Motor neuron (in vitro differentiated cells): Measurements from ENCODE around the gene CDH13. TPM values are rescaled to one million over a fixed set of nuclear protein-coding genes. Genes with fewer than 3 reads are reported as not detected.

Source experiments
- ATAC-seq, 8 experiments: fragments of 200-7000 bp; cut with Tn5 transposase; replicated peaks in 6 of 8; 2 replicates each; pipeline ENCODE4 v1.8.0; 2021; ENCODE audit warnings: mild to moderate bottlenecking in 8 of 8, moderate library complexity in 8 of 8
- H3K27ac ChIP-seq, 2 donors: fragments of 250-450 bp; sonication (Bioruptor Pico); 2 replicates each; pipeline ENCODE4 v1.9.0; 2021; ENCODE audit warnings: antibody characterized with exemption in 2 of 2, mild to moderate bottlenecking in 2 of 2, moderate library complexity in 1 of 2
- H3K4me1 ChIP-seq, 2 donors: fragments of 250-450 bp; sonication (Bioruptor Pico); replicated peaks in 1 of 2; 2 replicates each; pipeline ENCODE4 v1.6.1; 2021; ENCODE audit warnings: antibody characterized with exemption in 2 of 2, mild to moderate bottlenecking in 2 of 2, moderate library complexity in 1 of 2
- H3K4me3 ChIP-seq, 5 donors: fragments of 250-450 bp; sonication (Bioruptor Pico); 2 replicates each; pipeline ENCODE4 v1.9.0; 2021; ENCODE audit warnings: antibody characterized with exemption in 5 of 5, mild to moderate bottlenecking in 5 of 5, moderate library complexity in 4 of 5
- WGBS, 10 experiments: fragments of 450-650 bp; shearing (Covaris generic); methylation state at CpG; one replicate each; pipeline ENCODE4 v1.0.0; 2022; 5-methylcytosine and 5-hydroxymethylcytosine counted together
- in situ Hi-C, 9 experiments: fragments of 400-800 bp; cut with MboI; loops; one replicate each; pipeline ENCODE4 v1.15.0; 2021; ENCODE audit warnings: low sequenced_read_pairs in 9 of 9, low pct_unique_long_range_greater_than_20kb in 2 of 9; ENCODE audit not compliant: unreplicated experiment in 9 of 9
- total RNA-seq, 8 experiments: library from RNA; unstranded; fragments of 300-600 nt; gene quantifications; 2 replicates each; pipeline versions ENCODE4 v1.2.3 to v1.2.4, GENCODE V29; 2022

The CDH13 gene
- total RNA-seq, 8 experiments from 2014 or later: 0.42 to 10.3 (median 3.4) TPM

- in situ Hi-C loops: no loop called here
- WGBS, 10 experiments: 23 to 71% (median 61%) methylated on average over 2 to 6 of the region's 6 CpGs; no CpG with 5 or more reads in 2 of the 10 experiments
- no peak overlapping the region for H3K4me3 ChIP-seq
- peaks cover 10 to 17% of the 10 kb centered on the region in 2 donors for H3K4me1 ChIP-seq
- H3K27ac ChIP-seq: no peak overlapping the region
- ATAC-seq: peak in 3 of 8 experiments; percentile 54 to 89 (median 80)
Measured at GRCh38 chr16:83393196-83393981, 766.6 kb downstream of the CDH13 start.

GRCh38 chr16:83397601-83398291 is 771.0 kb downstream of the CDH13 start:
- in situ Hi-C loops: no loop called here
- H3K4me1 ChIP-seq: peaks cover 23 to 41% of the 10 kb centered on the region in 2 donors
- 54 to 100% (median 69%) methylated on average over 1 to 4 of the region's 4 CpGs; no CpG with 5 or more reads in 2 of the 10 experiments for WGBS, 10 experiments
- no peak overlapping the region for H3K4me3 ChIP-seq
- H3K27ac ChIP-seq: no peak overlapping the region
- peak in 5 of 8 experiments; percentile 56 to 80 (median 61) for ATAC-seq

GRCh38 chr16:83400234-83400633 is 773.5 kb downstream of the CDH13 start:
- no peak for ATAC-seq
- Histone ChIP-seq H3K4me3 (no peak overlapping the region), H3K27ac (no peak overlapping the region), H3K4me1 (peaks cover 26 to 61% of the 10 kb centered on the region in 2 donors)
- in situ Hi-C loops: no loop called here
- 0 to 100% (median 81%) methylated on average over 1 to 4 of the region's 4 CpGs; no CpG with 5 or more reads in 1 of the 10 experiments for WGBS, 10 experiments

GRCh38 chr16:83402160-83402814 is 775.5 kb downstream of the CDH13 start:
- WGBS, 10 experiments: 10 to 100% (median 93%) methylated on average over 1 to 6 of the region's 6 CpGs; no CpG with 5 or more reads in 1 of the 10 experiments
- no peak overlapping the region for H3K27ac ChIP-seq
- no peak for ATAC-seq
- H3K4me1 ChIP-seq: peaks cover 26 to 63% of the 10 kb centered on the region in 2 donors
- in situ Hi-C loops: no loop called here
- no peak overlapping the region for H3K4me3 ChIP-seq

GRCh38 chr16:83402967-83403366 is 776.2 kb downstream of the CDH13 start:
- in situ Hi-C loops: no loop called here
- no peak overlapping the region for H3K4me3 ChIP-seq
- peaks cover 24 to 63% of the 10 kb centered on the region in 2 donors for H3K4me1 ChIP-seq
- WGBS, 10 experiments: 0 to 50% (median 22%) methylated on average over 1 to 4 of the region's 4 CpGs; no CpG with 5 or more reads in 2 of the 10 experiments
- H3K27ac ChIP-seq: peak overlapping the region; percentile 19 to 30
- peak in 5 of 8 experiments; percentile 94 to 95 (median 94) for ATAC-seq

- in situ Hi-C loops: no loop called here
- 5 to 94% (median 60%) methylated on average over 1 to 2 of the region's 2 CpGs; no CpG with 5 or more reads in 1 of the 10 experiments for WGBS, 10 experiments
- ATAC-seq: no peak
- H3K4me3 ChIP-seq: no peak overlapping the region
- peaks cover 17 to 62% of the 10 kb centered on the region in 2 donors for H3K4me1 ChIP-seq
- H3K27ac ChIP-seq: no peak overlapping the region
Measured at GRCh38 chr16:83403761-83404160, 777.0 kb downstream of the CDH13 start.

- no peak overlapping the region for H3K27ac ChIP-seq
- in situ Hi-C loops: no loop called here
- H3K4me3 ChIP-seq: no peak overlapping the region
- no peak for ATAC-seq
- peaks cover 14 to 57% of the 10 kb centered on the region in 2 donors for H3K4me1 ChIP-seq
- 17 to 89% (median 78%) methylated on average over 1 to 3 of the region's 3 CpGs; no CpG with 5 or more reads in 4 of the 10 experiments for WGBS, 10 experiments
Measured at GRCh38 chr16:83404261-83404660, 777.5 kb downstream of the CDH13 start.

GRCh38 chr16:83407928-83408327 is 781.2 kb downstream of the CDH13 start:
- peak in 5 of 8 experiments; percentile 7 to 65 (median 52) for ATAC-seq
- H3K27ac ChIP-seq: no peak overlapping the region
- peaks cover 5 to 46% of the 10 kb centered on the region in 2 donors for H3K4me1 ChIP-seq
- in situ Hi-C loops: no loop called here
- WGBS, 10 experiments: 40 to 83% (median 71%) methylated on average over 1 to 3 of the region's 5 CpGs; no CpG with 5 or more reads in 2 of the 10 experiments
- H3K4me3 ChIP-seq: no peak overlapping the region

- no peak for ATAC-seq
- H3K4me3 ChIP-seq: no peak overlapping the region
- H3K27ac ChIP-seq: no peak overlapping the region
- WGBS, 10 experiments: 56 to 90% (median 85%) methylated on average over 1 to 3 of the region's 3 CpGs; no CpG with 5 or more reads in 6 of the 10 experiments
- in situ Hi-C loops: no loop called here
- peaks cover 0 to 37% of the 10 kb centered on the region in 2 donors for H3K4me1 ChIP-seq
Measured at GRCh38 chr16:83409347-83409746, 782.6 kb downstream of the CDH13 start.

GRCh38 chr16:83418565-83418964 is 791.8 kb downstream of the CDH13 start:
- Histone ChIP-seq H3K4me1 (peaks cover 8 to 17% of the 10 kb centered on the region in 2 donors), H3K4me3 (no peak overlapping the region), H3K27ac (no peak overlapping the region)
- WGBS, 10 experiments: 20 to 100% (median 44%) methylated on average over 1 of the region's 1 CpG; no CpG with 5 or more reads in 3 of the 10 experiments
- in situ Hi-C loops: no loop called here
- ATAC-seq: no peak

GRCh38 chr16:83420206-83420760 is 793.5 kb downstream of the CDH13 start:
- ATAC-seq: peak in 1 of 8 experiments; percentile 24
- H3K4me1 ChIP-seq: peaks cover 8 to 13% of the 10 kb centered on the region in 2 donors
- in situ Hi-C loops: no loop called here
- H3K4me3 ChIP-seq: no peak overlapping the region
- 54 to 100% (median 77%) methylated on average over 1 to 9 of the region's 9 CpGs for WGBS, 10 experiments
- no peak overlapping the region for H3K27ac ChIP-seq

GRCh38 chr16:83433201-83433600 is 806.4 kb downstream of the CDH13 start:
- in situ Hi-C loops: no loop called here
- WGBS, 10 experiments: 14 to 100% (median 67%) methylated on average over 1 to 3 of the region's 3 CpGs; no CpG with 5 or more reads in 2 of the 10 experiments
- ATAC-seq: no peak
- no peak overlapping the region for H3K4me3 ChIP-seq
- no peak overlapping the region for H3K27ac ChIP-seq
- peaks cover under 1 to 3% of the 10 kb centered on the region in 2 donors for H3K4me1 ChIP-seq
